Thyroid gland (tissue), 4 donors: Measurements from ENCODE around the gene ACVR1B. TPM values are rescaled to one million over a fixed set of nuclear protein-coding genes. Genes with fewer than 3 reads are reported as not detected.

ENCODE experiments used
- DNase-seq, 2 donors: peaks; one replicate each; pipeline ENCODE4 v3.0.0-alpha.2; 2019
- H3K27ac ChIP-seq, 3 donors: fragments of 200-600 bp; sonication (generic); 1 replicate in 2 of 3; 2 replicates in 1 of 3; pipeline ENCODE4 v1.5.1; 2016 to 2019; ENCODE audit warnings: mild to moderate bottlenecking in 1 of 3, moderate library complexity in 1 of 3
- H3K27me3 ChIP-seq: fragments of 200-600 bp; sonication (generic); one replicate; pipeline ENCODE4 v1.5.1; 2019
- H3K36me3 ChIP-seq, 2 donors: fragments of 200-600 bp; sonication (generic); one replicate each; pipeline ENCODE4 v1.5.1; 2016 to 2019
- H3K4me1 ChIP-seq, 2 donors: fragments of 200-600 bp; sonication (generic); one replicate each; pipeline ENCODE4 v1.5.1; 2017 to 2019
- H3K4me3 ChIP-seq, 3 donors: fragments of 200-600 bp; sonication (generic); replicated peaks in 1 of 3; 1 replicate in 2 of 3; 2 replicates in 1 of 3; pipeline ENCODE4 v1.5.1; 2016; ENCODE audit warnings: mild to moderate bottlenecking in 1 of 3
- H3K9me3 ChIP-seq: fragments of 200-600 bp; sonication (generic); one replicate; pipeline ENCODE4 v1.5.1; 2017
- POLR2A ChIP-seq, 2 donors: fragments of 450-650 bp; IDR thresholded peaks; one replicate each; pipeline ENCODE4 v1.6.1; 2017; ENCODE audit warnings: antibody characterized with exemption in 2 of 2, mild to moderate bottlenecking in 2 of 2, moderate library complexity in 1 of 2
- WGBS, 2 donors: methylation state at CpG; one replicate each; pipeline ENCODE4 v1.1.5; 2017; 5-methylcytosine and 5-hydroxymethylcytosine counted together
- intact Hi-C: fragments of 100-400 bp; cut with DNase I; formaldehyde crosslinking; loops from one replicate; pipeline ENCODE4 v1.15.1; 2023
- total RNA-seq, 4 donors: library from RNA; depleted of rRNA; stranded (reverse); fragments of >200 nt; gene quantifications; one replicate each; pipeline ENCODE4 v1.2.3, GENCODE V29; 2016
- TF ChIP-seq, protein P1 (sequence below), 6 experiments: fragments of 200-600 bp in 3 of 6; fragments of 450-650 bp in 3 of 6; sonication (generic) in 3 of 6; IDR thresholded peaks; one replicate each; pipeline ENCODE4 v1.5.1; 2016 to 2019; ENCODE audit warnings: antibody characterized with exemption in 6 of 6, mild to moderate bottlenecking in 2 of 6, inconsistent platforms in 1 of 6, moderate library complexity in 1 of 6

ACVR1B gene
- total RNA-seq, 4 donors from 2014 or later = 13.7 to 19.9 (median 19.2) TPM

DNA sequence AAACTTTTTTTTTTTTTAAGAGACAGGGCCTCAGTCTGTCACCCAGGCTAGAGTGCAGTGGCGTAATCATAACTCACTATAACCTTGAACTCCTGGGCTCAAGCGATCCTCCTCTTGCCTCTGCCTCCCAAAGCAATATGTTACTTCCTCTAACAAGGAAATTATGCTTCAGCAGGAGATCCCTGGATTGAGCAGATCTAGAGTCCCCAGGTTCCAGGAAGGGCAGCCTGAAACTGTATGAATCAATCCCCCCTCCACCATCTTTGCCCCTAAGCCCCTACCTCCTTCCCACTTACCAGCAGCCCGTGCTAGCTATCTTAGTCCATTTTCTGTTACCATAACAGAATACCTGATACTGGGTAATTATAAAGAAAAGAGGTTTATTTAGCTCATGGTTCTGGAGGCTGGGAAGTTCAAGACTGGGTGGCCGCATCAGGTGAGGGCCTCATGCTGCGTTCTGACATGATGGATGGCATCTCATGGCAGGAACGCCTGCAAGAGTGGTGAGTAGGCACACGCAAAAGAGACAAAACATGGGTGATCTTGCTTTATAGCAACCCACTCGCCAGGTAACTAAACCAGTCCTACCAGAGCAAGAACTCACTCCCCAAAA, 60.2 kb downstream of the ACVR1B start:
- TF ChIP-seq POLR2A (IDR thresholded peaks at IDR 0.05) = no peak
- TF ChIP-seq, protein P1, sequence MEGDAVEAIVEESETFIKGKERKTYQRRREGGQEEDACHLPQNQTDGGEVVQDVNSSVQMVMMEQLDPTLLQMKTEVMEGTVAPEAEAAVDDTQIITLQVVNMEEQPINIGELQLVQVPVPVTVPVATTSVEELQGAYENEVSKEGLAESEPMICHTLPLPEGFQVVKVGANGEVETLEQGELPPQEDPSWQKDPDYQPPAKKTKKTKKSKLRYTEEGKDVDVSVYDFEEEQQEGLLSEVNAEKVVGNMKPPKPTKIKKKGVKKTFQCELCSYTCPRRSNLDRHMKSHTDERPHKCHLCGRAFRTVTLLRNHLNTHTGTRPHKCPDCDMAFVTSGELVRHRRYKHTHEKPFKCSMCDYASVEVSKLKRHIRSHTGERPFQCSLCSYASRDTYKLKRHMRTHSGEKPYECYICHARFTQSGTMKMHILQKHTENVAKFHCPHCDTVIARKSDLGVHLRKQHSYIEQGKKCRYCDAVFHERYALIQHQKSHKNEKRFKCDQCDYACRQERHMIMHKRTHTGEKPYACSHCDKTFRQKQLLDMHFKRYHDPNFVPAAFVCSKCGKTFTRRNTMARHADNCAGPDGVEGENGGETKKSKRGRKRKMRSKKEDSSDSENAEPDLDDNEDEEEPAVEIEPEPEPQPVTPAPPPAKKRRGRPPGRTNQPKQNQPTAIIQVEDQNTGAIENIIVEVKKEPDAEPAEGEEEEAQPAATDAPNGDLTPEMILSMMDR (IDR thresholded peaks at IDR 0.05) = no peak
- intact Hi-C loops = no loop called here
- Histone ChIP-seq H3K9me3 (no peaks in the 10 kb centered on the region), H3K4me1 (peaks cover 3 to 15% of the 10 kb centered on the region in 2 donors), H3K36me3 (no peaks in the 10 kb centered on the region), H3K27me3 (no peaks in the 10 kb centered on the region), H3K27ac (no peak overlapping the region), H3K4me3 (no peak overlapping the region)
- 94 to 96% methylated on average over 8 of the region's 8 CpGs for WGBS, 2 donors
- no peak for DNase-seq

DNA sequence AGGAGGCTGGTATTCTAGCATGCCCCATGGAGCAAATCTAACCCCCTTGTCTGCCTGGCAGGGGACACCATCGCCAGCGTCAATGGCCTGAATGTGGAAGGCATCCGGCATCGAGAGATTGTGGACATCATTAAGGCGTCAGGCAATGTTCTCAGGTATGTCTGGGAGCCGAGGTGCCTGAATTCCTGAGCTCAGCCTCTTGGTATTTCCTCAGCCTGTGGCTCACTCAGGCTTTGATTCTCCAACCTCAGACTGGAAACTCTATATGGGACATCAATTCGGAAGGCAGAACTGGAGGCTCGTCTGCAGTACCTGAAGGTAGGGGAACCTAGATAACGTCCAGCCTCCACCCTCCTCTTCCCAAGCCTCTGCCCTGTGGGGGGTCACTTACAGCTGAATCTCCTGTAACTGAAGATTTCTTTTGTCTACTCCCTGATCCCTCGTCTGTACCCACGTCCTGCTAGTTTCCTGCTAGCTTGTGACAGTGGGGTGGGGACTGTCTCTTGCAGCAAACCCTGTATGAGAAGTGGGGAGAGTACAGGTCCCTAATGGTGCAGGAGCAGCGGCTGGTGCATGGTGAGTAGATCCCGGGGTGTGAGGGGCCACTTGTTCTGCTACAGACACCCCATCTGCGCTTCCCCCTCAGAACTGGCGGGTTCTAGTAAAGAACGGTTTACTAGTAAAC, 62.3 kb downstream of the ACVR1B start:
- Histone ChIP-seq H3K27ac (no peak overlapping the region), H3K4me3 (no peak overlapping the region), H3K4me1 (peaks cover 0 to 11% of the 10 kb centered on the region in 2 donors), H3K36me3 (no peaks in the 10 kb centered on the region), H3K9me3 (no peaks in the 10 kb centered on the region), H3K27me3 (no peaks in the 10 kb centered on the region)
- DNase-seq = no peak
- TF ChIP-seq POLR2A (IDR thresholded peaks at IDR 0.05) = no peak
- TF ChIP-seq, protein P1 (IDR thresholded peaks at IDR 0.05) = no peak
- intact Hi-C loops = no loop called here
- WGBS, 2 donors = 89 to 95% methylated on average over 14 to 15 of the region's 16 CpGs

DNA sequence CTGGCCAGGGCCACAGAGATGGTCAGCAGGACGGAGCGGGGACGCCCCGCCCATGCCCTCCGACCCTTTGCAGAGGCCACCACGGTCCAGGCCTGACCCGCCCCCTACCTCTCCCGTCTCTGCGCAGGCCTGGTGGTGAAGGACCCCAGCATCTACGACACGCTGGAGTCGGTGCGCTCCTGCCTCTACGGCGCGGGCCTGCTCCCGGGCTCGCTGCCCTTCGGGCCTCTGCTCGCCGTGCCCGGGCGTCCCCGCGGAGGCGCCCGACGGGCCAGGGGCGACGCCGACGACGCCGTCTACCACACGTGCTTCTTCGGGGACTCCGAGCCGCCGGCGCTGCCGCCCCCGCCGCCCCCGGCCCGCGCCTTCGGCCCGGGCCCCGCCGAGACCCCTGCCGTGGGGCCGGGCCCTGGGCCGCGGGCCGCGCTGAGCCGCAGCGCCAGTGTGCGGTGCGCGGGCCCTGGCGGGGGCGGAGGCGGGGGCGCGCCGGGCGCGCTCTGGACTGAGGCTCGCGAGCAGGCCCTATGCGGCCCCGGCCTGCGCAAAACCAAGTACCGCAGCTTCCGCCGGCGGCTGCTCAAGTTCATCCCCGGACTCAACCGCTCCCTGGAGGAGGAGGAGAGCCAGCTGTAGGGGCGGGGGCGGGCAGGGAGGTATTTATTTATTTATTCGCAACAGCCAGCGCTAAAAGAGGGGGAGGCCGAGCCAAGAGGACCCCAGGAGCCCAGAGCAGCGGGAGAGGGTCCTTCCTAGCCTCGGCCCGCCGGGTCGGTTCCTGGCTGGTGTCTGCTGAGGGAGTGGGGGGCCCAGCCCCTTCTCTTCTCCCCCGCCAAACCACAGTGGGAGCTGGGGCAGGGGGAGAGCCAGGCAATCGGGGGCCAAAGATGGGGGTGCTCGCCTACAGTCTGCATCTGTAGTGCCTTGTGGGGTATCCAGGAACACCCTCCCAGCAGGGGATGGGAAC, 63.4 kb downstream of the ACVR1B start:
- TF ChIP-seq, protein P1 (IDR thresholded peaks at IDR 0.05) = no peak
- TF ChIP-seq POLR2A (IDR thresholded peaks at IDR 0.05) = no peak
- Histone ChIP-seq H3K27ac (no peak overlapping the region), H3K4me1 (peaks cover 0 to 11% of the 10 kb centered on the region in 2 donors), H3K36me3 (no peaks in the 10 kb centered on the region), H3K9me3 (no peaks in the 10 kb centered on the region), H3K27me3 (no peaks in the 10 kb centered on the region), H3K4me3 (no peak overlapping the region)
- intact Hi-C loops = no loop called here
- 65% methylated on average over 43 to 52 of the region's 93 CpGs for WGBS, 2 donors
- no peak for DNase-seq

DNA sequence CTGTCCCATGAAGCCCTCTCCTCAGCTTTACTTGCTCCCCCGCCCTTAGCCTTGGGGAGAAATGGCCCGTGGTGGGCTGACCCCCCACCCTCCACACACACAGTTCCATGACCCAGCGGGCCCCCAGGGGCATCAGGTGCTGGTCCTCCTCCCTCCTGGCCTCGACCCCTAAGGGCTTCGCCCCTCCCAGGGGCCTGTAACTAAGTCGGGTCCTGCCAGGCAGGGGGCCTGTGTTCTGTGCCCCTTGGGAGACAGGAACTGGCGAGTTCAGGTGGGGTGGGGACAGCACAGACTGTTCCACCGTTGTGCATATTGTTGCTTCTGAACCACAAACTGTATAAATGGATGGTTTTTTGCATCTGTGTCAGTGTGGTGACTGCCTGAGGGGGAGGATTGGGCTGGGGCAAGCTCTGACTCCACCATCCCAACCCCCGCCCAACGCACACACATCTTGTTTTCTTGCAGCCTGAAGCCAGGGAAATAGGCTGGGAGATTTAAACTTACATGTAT, 64.1 kb downstream of the ACVR1B start:
- DNase-seq = no peak
- peaks cover 0 to 8% of the 10 kb centered on the region in 2 donors for H3K4me1 ChIP-seq
- no peak overlapping the region for H3K27ac ChIP-seq
- no peaks in the 10 kb centered on the region for H3K9me3 ChIP-seq
- no peaks in the 10 kb centered on the region for H3K36me3 ChIP-seq
- no peaks in the 10 kb centered on the region for H3K27me3 ChIP-seq
- no peak overlapping the region for H3K4me3 ChIP-seq
- intact Hi-C loops = no loop called here
- WGBS, 2 donors = 85 to 92% methylated on average over 4 to 10 of the region's 10 CpGs
- TF ChIP-seq, protein P1 (IDR thresholded peaks at IDR 0.05) = no peak
- TF ChIP-seq POLR2A (IDR thresholded peaks at IDR 0.05) = no peak
